ENCODE data around the gene NME3.

The NME3 gene

GRCh38 chr16:1767116-1767994 lies 4.0 kb downstream of the NME3 start:
- DNase-seq: no peak

- DNase-seq: no peak
Measured at GRCh38 chr16:1766701-1767100, 4.6 kb downstream of the NME3 start.

GRCh38 chr16:1766231-1766630 lies 5.1 kb downstream of the NME3 start:
- no peak for DNase-seq

GRCh38 chr16:1765826-1766225 lies 5.5 kb downstream of the NME3 start:
- DNase-seq: no peak

GRCh38 chr16:1764971-1765370 lies 6.4 kb downstream of the NME3 start:
- DNase-seq: no peak

GRCh38 chr16:1763521-1764511 lies 7.5 kb downstream of the NME3 start:
- no peak for DNase-seq

- no peak for DNase-seq
Measured at GRCh38 chr16:1762879-1763520, 8.3 kb downstream of the NME3 start.

GRCh38 chr16:1762196-1762878 lies 9.0 kb downstream of the NME3 start:
- DNase-seq: no peak

GRCh38 chr16:1761751-1762150 lies 9.6 kb downstream of the NME3 start:
- DNase-seq: no peak

GRCh38 chr16:1760911-1761310 lies 10.4 kb downstream of the NME3 start:
- no peak for DNase-seq

GRCh38 chr16:1759511-1759910 lies 11.8 kb downstream of the NME3 start:
- no peak for DNase-seq

- no peak for DNase-seq
Measured at GRCh38 chr16:1758923-1759322, 12.4 kb downstream of the NME3 start.

- DNase-seq: no peak
Measured at GRCh38 chr16:1757714-1758461, 13.5 kb downstream of the NME3 start.

- DNase-seq: no peak
Measured at GRCh38 chr16:1754204-1754603, 17.1 kb downstream of the NME3 start.

- DNase-seq: no peak
Measured at GRCh38 chr16:1752853-1753252, 18.5 kb downstream of the NME3 start.

- no peak for DNase-seq
Measured at GRCh38 chr16:1751946-1752345, 19.4 kb downstream of the NME3 start.

- DNase-seq: no peak
Measured at GRCh38 chr16:1749152-1750117, 21.9 kb downstream of the NME3 start.

- DNase-seq: no peak
Measured at GRCh38 chr16:1747934-1748333, 23.4 kb downstream of the NME3 start.

GRCh38 chr16:1746693-1747195 lies 24.6 kb downstream of the NME3 start:
- DNase-seq: no peak

Measured in GF-D8 (cell line).